Activated CD8-positive, alpha-beta memory T cell treated with anti-CD3 and anti-CD28 coated beads, Interleukin-2, amount 50 U/mL, for 48 hours (primary cell): Measurements from ENCODE around the gene STUM.

Experiments
- DNase-seq: peaks from one replicate; pipeline ENCODE4 v3.0.0-alpha.2; 2020

Gene STUM

GRCh38 chr1:226656201-226656600 is 107.6 kb downstream of the STUM start:
- DNase-seq = no peak

DNA sequence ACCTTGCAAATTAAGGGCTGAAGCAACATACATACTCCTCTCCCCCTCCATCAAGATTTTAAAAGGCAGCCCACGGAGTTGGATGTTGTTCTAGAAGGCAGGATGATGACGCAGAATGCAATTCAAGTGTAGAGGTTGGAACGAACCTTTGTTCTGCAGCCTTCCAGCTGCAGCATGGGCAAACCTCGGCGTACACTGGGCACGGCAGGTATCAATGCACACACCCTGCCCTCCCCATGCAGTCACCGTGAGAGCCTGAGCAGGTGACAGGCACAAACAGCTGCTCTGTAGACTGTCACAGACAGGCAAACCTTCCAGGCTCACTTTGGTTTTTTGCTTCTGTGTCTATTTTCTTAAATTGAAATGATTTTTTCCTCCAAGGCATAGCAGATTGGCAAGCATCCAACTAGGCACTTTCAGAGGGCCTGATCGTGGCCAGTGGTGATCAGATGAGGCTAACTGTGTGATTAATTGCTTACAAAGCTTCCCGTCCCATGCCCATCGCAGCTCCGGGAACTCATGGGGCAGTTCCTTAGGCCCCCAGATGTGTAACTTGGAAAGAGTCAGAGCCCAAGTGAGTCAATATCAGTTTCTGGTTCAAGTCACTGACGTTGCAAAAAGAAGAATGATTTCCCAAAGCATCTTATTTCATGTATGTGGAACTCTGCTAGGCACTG is 108.2 kb downstream of the STUM start:
- no peak for DNase-seq

DNA sequence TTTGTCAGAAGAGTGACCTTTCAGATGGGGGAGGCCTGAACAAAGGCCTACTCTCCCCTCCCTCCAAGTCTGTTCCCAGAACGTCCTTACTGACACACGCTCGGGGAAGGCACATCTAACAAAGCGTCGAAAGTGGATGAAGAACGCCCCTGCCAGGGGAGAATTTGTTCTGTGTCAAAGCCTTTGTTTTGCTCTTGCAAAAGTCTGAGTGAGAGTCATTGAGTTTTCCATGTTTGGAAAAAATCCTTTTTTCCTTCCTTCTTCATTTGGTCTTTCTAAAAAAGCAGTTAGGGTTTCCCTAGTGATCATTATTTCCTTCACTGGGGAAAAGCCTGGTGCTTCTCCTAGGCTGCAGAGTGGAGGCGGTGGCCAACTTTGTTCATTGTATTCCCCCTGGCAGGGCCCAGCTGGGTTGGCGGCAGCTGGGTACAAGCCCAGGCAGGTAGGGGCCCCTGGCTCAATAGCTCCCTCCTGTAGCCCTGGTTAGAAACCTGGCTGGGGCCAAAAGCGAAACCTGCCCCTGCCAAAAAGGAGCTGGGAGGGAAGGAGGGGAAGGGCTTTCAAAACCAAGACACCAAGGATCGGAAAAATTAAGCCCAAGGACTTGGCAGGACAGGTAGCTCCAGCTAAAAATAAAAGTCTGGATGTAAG is 109.5 kb downstream of the STUM start:
- DNase-seq = no peak

- DNase-seq = no peak
These were observed 110.1 kb downstream of the STUM start for GRCh38 chr1:226658546-226659125.
